GM23338 (cell line): ENCODE measurements around the gene HTR1A. TPM values are rescaled to one million over a fixed set of nuclear protein-coding genes. Genes with fewer than 3 reads are reported as not detected.

ENCODE experiments used
- ATAC-seq: fragments of 200-7000 bp; cut with Tn5 transposase; 3 replicates; pipeline ENCODE4 v1.9.1; 2020
- DNase-seq: peaks from one replicate; pipeline ENCODE4 v3.0.0-alpha.2; 2015; ENCODE audit warnings: low spot score
- H2AFZ ChIP-seq: fragments of 200-600 bp; sonication (generic); 2 replicates; pipeline ENCODE4 v1.8.0; 2016; ENCODE audit warnings: antibody characterized with exemption, mild to moderate bottlenecking, moderate library complexity
- H3F3A ChIP-seq: fragments of 200-600 bp; sonication (generic); replicated peaks from 2 replicates; pipeline ENCODE4 v1.8.0; 2017; ENCODE audit warnings: antibody characterized with exemption, mixed run types, low read depth
- H3K27ac ChIP-seq: fragments of 200-600 bp; sonication (generic); 2 replicates; pipeline ENCODE4 v1.6.1; 2016; ENCODE audit warnings: low read depth
- H3K27me3 ChIP-seq: fragments of 200-600 bp; sonication (generic); 2 replicates; pipeline ENCODE4 v1.8.0; 2016; ENCODE audit warnings: mild to moderate bottlenecking, mixed run types, moderate library complexity; ENCODE audit not compliant: insufficient read depth
- H3K36me3 ChIP-seq: fragments of 200-600 bp; sonication (generic); 2 replicates; pipeline ENCODE4 v1.8.0; 2016; ENCODE audit warnings: mild to moderate bottlenecking; ENCODE audit not compliant: insufficient read depth
- H3K4me1 ChIP-seq: fragments of 200-600 bp; sonication (generic); 2 replicates; pipeline ENCODE4 v1.8.0; 2016; ENCODE audit warnings: mild to moderate bottlenecking, moderate library complexity; ENCODE audit not compliant: insufficient read depth
- H3K4me2 ChIP-seq: fragments of 200-600 bp; sonication (generic); 2 replicates; pipeline ENCODE4 v1.7.1; 2017; ENCODE audit warnings: mixed run types
- H3K4me3 ChIP-seq: fragments of 200-600 bp; sonication (generic); 2 replicates; pipeline ENCODE4 v1.6.1; 2016; ENCODE audit warnings: mixed run types
- H3K79me2 ChIP-seq: fragments of 200-600 bp; sonication (generic); replicated peaks from 2 replicates; pipeline ENCODE4 v1.8.0; 2017; ENCODE audit warnings: mild to moderate bottlenecking; ENCODE audit not compliant: insufficient read depth
- H3K9me2 ChIP-seq: fragments of 200-600 bp; sonication (generic); 2 replicates; pipeline ENCODE4 v1.8.0; 2017; ENCODE audit not compliant: insufficient read depth
- H4K20me1 ChIP-seq: fragments of 200-600 bp; sonication (generic); replicated peaks from 2 replicates; pipeline ENCODE4 v1.8.0; 2017; ENCODE audit warnings: mild to moderate bottlenecking; ENCODE audit not compliant: insufficient read depth
- H3K27ac Mint-ChIP-seq: 2 replicates; pipeline ENCODE4 v1.8.0; 2020; ENCODE audit warnings: inconsistent platforms, mild to moderate bottlenecking, moderate library complexity, mixed read lengths
- H3K27me3 Mint-ChIP-seq: 3 replicates; pipeline ENCODE4 v1.8.0; 2022; ENCODE audit warnings: low read depth, mild to moderate bottlenecking, moderate library complexity, mixed read lengths, inconsistent platforms; ENCODE audit not compliant: insufficient read depth, poor library complexity
- H3K36me3 Mint-ChIP-seq: 3 replicates; pipeline ENCODE4 v1.8.0; 2021; ENCODE audit warnings: low read depth, mild to moderate bottlenecking, inconsistent platforms, moderate library complexity, mixed read lengths
- H3K4me1 Mint-ChIP-seq: 3 replicates; pipeline ENCODE4 v1.8.0; 2020; ENCODE audit warnings: mild to moderate bottlenecking, inconsistent platforms, mixed read lengths
- H3K4me3 Mint-ChIP-seq: 3 replicates; pipeline ENCODE4 v1.8.0; 2021; ENCODE audit warnings: moderate library complexity, mild to moderate bottlenecking, inconsistent platforms, mixed read lengths
- H3K9me3 Mint-ChIP-seq: 3 replicates; pipeline ENCODE4 v1.8.0; 2020; ENCODE audit warnings: moderate library complexity, mild to moderate bottlenecking, inconsistent platforms, mixed read lengths
- ZNF114 ChIP-seq: fragments of 250-450 bp; sonication (Bioruptor Pico); IDR thresholded peaks from 2 replicates; pipeline ENCODE4 v1.5.0; 2020; ENCODE audit warnings: mild to moderate bottlenecking, moderate library complexity
- ZNF331 ChIP-seq: fragments of 250-450 bp; sonication (Bioruptor Pico); IDR thresholded peaks from 2 replicates; pipeline ENCODE4 v1.5.0; 2020; ENCODE audit warnings: low read depth, mild to moderate bottlenecking, moderate library complexity
- polyA plus RNA-seq: library from polyadenylated mRNA; unstranded; fragments of >200 nt; fragmentation: Nextera tagmentation; extraction: Ambion mirVana; gene quantifications from 2 replicates; pipeline ENCODE4 v1.2.1, GENCODE V29; 2016
- total RNA-seq: library from RNA; depleted of rRNA; stranded (reverse); fragments of >200 nt; shearing (Covaris generic); gene quantifications from 2 replicates; pipeline ENCODE4 v1.2.3, GENCODE V29; 2014
- TF ChIP-seq, protein P1 (sequence below): fragments of 250-450 bp; sonication (Bioruptor Pico); IDR thresholded peaks from 2 replicates; pipeline ENCODE4 v1.5.0; 2020; ENCODE audit warnings: mild to moderate bottlenecking, moderate library complexity
- TF ChIP-seq, protein P2 (sequence below): IDR thresholded peaks from 2 replicates; pipeline ENCODE4 v1.6.1; 2016; ENCODE audit warnings: antibody characterized with exemption
- TF ChIP-seq, protein P3 (sequence below), 2 experiments: fragments of 200-600 bp in 1 of 2; sonication (generic) in 1 of 2; conservative IDR thresholded peaks; 2 replicates each; pipeline versions ENCODE4 v1.5.1 to v1.6.1; 2016 to 2017; ENCODE audit warnings: antibody characterized with exemption in 2 of 2, low read depth in 2 of 2, mild to moderate bottlenecking in 2 of 2, moderate library complexity in 1 of 2

HTR1A gene
- total and polyA plus RNA-seq, 2 experiments from 2014 or later, result 1.1 to 2.3 TPM

DNA sequence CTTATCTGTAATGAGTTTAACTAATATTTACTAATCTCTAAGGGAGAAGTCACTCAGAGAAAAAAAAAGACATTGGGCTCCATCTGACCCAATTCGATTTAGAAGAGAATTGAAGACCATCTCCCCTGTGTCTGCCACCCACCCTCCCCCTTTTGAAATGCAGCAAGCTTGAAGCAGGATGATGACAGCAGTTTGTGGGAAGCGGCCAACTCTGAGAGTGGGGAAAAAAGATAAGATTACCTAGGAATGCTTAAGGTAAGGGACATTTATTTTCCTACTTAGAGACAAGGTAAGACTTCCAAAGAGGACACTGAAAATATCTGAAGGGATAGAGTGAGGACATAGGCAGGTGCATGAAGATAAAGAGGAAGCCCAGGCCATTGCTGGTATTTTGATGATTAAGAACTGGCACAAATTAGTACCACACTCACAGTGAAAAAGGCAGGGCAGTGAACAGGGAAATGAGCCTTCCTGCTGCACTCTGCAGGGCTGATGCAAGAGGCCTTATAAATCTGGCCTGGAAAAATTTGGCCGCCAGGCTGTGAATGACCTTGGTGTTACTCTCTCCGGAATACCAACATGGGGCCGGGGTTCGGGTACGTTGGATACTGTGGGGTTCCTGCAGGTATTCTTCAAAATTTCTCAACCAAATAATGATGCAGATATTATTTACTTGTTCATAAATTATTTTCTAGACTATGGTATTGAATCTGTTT lies 42.3 kb downstream of the HTR1A start (continued):
- TF ChIP-seq, protein P1, sequence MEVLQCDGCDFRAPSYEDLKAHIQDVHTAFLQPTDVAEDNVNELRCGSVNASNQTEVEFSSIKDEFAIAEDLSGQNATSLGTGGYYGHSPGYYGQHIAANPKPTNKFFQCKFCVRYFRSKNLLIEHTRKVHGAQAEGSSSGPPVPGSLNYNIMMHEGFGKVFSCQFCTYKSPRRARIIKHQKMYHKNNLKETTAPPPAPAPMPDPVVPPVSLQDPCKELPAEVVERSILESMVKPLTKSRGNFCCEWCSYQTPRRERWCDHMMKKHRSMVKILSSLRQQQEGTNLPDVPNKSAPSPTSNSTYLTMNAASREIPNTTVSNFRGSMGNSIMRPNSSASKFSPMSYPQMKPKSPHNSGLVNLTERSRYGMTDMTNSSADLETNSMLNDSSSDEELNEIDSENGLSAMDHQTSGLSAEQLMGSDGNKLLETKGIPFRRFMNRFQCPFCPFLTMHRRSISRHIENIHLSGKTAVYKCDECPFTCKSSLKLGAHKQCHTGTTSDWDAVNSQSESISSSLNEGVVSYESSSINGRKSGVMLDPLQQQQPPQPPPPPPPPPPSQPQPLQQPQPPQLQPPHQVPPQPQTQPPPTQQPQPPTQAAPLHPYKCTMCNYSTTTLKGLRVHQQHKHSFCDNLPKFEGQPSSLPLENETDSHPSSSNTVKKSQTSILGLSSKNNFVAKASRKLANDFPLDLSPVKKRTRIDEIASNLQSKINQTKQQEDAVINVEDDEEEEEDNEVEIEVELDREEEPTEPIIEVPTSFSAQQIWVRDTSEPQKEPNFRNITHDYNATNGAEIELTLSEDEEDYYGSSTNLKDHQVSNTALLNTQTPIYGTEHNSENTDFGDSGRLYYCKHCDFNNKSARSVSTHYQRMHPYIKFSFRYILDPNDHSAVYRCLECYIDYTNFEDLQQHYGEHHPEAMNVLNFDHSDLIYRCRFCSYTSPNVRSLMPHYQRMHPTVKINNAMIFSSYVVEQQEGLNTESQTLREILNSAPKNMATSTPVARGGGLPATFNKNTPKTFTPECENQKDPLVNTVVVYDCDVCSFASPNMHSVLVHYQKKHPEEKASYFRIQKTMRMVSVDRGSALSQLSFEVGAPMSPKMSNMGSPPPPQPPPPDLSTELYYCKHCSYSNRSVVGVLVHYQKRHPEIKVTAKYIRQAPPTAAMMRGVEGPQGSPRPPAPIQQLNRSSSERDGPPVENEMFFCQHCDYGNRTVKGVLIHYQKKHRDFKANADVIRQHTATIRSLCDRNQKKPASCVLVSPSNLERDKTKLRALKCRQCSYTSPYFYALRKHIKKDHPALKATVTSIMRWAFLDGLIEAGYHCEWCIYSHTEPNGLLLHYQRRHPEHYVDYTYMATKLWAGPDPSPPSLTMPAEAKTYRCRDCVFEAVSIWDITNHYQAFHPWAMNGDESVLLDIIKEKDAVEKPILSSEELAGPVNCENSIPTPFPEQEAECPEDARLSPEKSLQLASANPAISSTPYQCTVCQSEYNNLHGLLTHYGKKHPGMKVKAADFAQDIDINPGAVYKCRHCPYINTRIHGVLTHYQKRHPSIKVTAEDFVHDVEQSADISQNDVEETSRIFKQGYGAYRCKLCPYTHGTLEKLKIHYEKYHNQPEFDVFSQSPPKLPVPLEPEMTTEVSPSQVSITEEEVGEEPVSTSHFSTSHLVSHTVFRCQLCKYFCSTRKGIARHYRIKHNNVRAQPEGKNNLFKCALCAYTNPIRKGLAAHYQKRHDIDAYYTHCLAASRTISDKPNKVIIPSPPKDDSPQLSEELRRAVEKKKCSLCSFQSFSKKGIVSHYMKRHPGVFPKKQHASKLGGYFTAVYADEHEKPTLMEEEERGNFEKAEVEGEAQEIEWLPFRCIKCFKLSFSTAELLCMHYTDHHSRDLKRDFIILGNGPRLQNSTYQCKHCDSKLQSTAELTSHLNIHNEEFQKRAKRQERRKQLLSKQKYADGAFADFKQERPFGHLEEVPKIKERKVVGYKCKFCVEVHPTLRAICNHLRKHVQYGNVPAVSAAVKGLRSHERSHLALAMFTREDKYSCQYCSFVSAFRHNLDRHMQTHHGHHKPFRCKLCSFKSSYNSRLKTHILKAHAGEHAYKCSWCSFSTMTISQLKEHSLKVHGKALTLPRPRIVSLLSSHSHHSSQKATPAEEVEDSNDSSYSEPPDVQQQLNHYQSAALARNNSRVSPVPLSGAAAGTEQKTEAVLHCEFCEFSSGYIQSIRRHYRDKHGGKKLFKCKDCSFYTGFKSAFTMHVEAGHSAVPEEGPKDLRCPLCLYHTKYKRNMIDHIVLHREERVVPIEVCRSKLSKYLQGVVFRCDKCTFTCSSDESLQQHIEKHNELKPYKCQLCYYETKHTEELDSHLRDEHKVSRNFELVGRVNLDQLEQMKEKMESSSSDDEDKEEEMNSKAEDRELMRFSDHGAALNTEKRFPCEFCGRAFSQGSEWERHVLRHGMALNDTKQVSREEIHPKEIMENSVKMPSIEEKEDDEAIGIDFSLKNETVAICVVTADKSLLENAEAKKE, result no peak

DNA sequence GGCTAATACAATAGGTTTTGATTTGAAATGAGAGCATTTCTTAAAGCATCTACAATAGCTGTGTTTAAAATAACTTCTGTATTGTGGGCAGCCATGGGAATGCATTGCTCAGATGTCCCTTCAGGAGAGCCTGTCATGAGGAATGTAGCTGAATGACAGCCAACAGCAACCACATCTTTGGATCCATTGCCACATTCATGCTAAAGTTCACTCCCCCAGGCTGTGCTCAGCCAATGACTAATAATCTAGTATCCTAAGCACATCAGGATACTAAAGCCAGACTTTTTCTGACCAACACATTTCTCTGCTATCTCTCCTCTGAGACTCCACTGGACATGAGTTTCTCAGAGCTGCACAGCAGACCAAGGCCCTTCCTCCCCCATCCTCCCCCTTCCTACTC lies 45.5 kb downstream of the HTR1A start:
- H3K9me2 ChIP-seq, result peaks cover 7% of the 10 kb centered on the region; the same call in 1 of the 2 replicates
- Mint-ChIP-seq H3K4me3 (no peak overlapping the region), H3K27me3 (no peaks in the 10 kb centered on the region), H3K4me1 (peaks cover 14% of the 10 kb centered on the region), H3K36me3 (no peaks in the 10 kb centered on the region), H3K9me3 (peaks cover 4% of the 10 kb centered on the region; the same call in 2 of the 3 replicates), H3K27ac (no peak overlapping the region)
- H3K79me2 ChIP-seq, result no peaks in the 10 kb centered on the region
- ATAC-seq (no peak), DNase-seq (no peak)
- peaks cover 9% of the 10 kb centered on the region for H3K4me1 ChIP-seq
- H2AFZ ChIP-seq, result peak overlapping the region; percentile 20; the same call in 1 of the 2 replicates
- H3K27me3 ChIP-seq, result no peaks in the 10 kb centered on the region
- no peak overlapping the region for H3K4me3 ChIP-seq
- no peaks in the 10 kb centered on the region for H4K20me1 ChIP-seq
- H3K27ac ChIP-seq, result no peak overlapping the region
- no peak overlapping the region for H3K4me2 ChIP-seq
- H3F3A ChIP-seq, result no peaks in the 10 kb centered on the region
- H3K36me3 ChIP-seq, result no peaks in the 10 kb centered on the region
- TF ChIP-seq, protein P2, sequence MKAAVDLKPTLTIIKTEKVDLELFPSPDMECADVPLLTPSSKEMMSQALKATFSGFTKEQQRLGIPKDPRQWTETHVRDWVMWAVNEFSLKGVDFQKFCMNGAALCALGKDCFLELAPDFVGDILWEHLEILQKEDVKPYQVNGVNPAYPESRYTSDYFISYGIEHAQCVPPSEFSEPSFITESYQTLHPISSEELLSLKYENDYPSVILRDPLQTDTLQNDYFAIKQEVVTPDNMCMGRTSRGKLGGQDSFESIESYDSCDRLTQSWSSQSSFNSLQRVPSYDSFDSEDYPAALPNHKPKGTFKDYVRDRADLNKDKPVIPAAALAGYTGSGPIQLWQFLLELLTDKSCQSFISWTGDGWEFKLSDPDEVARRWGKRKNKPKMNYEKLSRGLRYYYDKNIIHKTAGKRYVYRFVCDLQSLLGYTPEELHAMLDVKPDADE, result no peak
- TF ChIP-seq, protein P1, result no peak
- TF ChIP-seq, protein P3, sequence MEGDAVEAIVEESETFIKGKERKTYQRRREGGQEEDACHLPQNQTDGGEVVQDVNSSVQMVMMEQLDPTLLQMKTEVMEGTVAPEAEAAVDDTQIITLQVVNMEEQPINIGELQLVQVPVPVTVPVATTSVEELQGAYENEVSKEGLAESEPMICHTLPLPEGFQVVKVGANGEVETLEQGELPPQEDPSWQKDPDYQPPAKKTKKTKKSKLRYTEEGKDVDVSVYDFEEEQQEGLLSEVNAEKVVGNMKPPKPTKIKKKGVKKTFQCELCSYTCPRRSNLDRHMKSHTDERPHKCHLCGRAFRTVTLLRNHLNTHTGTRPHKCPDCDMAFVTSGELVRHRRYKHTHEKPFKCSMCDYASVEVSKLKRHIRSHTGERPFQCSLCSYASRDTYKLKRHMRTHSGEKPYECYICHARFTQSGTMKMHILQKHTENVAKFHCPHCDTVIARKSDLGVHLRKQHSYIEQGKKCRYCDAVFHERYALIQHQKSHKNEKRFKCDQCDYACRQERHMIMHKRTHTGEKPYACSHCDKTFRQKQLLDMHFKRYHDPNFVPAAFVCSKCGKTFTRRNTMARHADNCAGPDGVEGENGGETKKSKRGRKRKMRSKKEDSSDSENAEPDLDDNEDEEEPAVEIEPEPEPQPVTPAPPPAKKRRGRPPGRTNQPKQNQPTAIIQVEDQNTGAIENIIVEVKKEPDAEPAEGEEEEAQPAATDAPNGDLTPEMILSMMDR (conservative IDR thresholded peaks at IDR 0.05; ENCODE audit: low read depth in 2 of 2), result no peak
- TF ChIP-seq ZNF331 (no peak), ZNF114 (no peak)
